A549 (cell line): Measurements from ENCODE around the gene ADCYAP1R1. TPM values are rescaled to one million over a fixed set of nuclear protein-coding genes. Genes with fewer than 3 reads are reported as not detected.

ENCODE experiments used
- ATAC-seq, 2 experiments: fragments of 200-7000 bp in 1 of 2; fragments of >200 bp in 1 of 2; cut with Nextera tagmentation in 1 of 2; cut with Tn5 transposase in 1 of 2; 3 replicates each; pipeline versions ENCODE4 v1.8.0 to v1.9.1; 2018 to 2020; ENCODE audit warnings: mild to moderate bottlenecking in 1 of 2, moderate library complexity in 1 of 2
- CTCF ChIA-PET: fragments of 300-600 bp; sonication (Branson Sonifier 250); formaldehyde crosslinking; extraction: SDS; loops from one replicate; lab custom pipeline; 2021; ENCODE audit warnings: antibody characterized with exemption, inconsistent platforms; lab: Yijun Ruan, JAX
- POLR2A ChIA-PET: fragments of 350-600 bp; formaldehyde crosslinking; extraction: SDS; loops from one replicate; lab custom pipeline; 2021; ENCODE audit warnings: antibody characterized with exemption, inconsistent platforms; lab: Yijun Ruan, JAX
- DNase-seq, 2 experiments: peaks; one replicate each; pipeline versions ENCODE4 v3.0.0 to v3.0.0-alpha.2; 2011 to 2016; ENCODE audit warnings: low read depth in 1 of 2, low spot score in 1 of 2
- FAIRE-seq: peaks from 2 replicates; lab custom pipeline; 2011; peaks lifted over from hg19 to GRCh38; lab: Jason Lieb, UNC
- H3K27ac ChIP-seq, 2 experiments: fragments of >200 bp; sonication (Bioruptor Twin); formaldehyde crosslinking; 3 replicates each; pipeline ENCODE4 v1.5.1; 2016 to 2017
- H3K4me1 ChIP-seq: fragments of >200 bp; sonication (Bioruptor Twin); formaldehyde crosslinking; 3 replicates; pipeline ENCODE4 v1.6.1; 2016
- H3K4me2 ChIP-seq: fragments of >200 bp; sonication (Bioruptor Twin); formaldehyde crosslinking; 3 replicates; pipeline ENCODE4 v1.6.1; 2016
- H3K4me3 ChIP-seq: fragments of >200 bp; sonication (Bioruptor Twin); formaldehyde crosslinking; 3 replicates; pipeline ENCODE4 v1.5.1; 2016
- H3K9me3 ChIP-seq: fragments of >200 bp; sonication (Bioruptor Twin); formaldehyde crosslinking; 3 replicates; pipeline ENCODE4 v1.6.1; 2016
- CEBPB ChIP-seq, 2 experiments: fragments of >200 bp in 1 of 2; sonication (Bioruptor Twin) in 1 of 2; formaldehyde crosslinking in 1 of 2; IDR thresholded peaks; 2 replicates each; pipeline ENCODE4 v1.6.1; 2012 to 2016
- CHD2 ChIP-seq: fragments of 150-350 bp; IDR thresholded peaks from 2 replicates; pipeline ENCODE4 v1.6.1; 2014; ENCODE audit warnings: low read length; ENCODE audit not compliant: partially characterized antibody
- CHD4 ChIP-seq: fragments of 200-600 bp; sonication (generic); IDR thresholded peaks from 2 replicates; pipeline ENCODE4 v1.6.1; 2016; ENCODE audit warnings: antibody characterized with exemption, mild to moderate bottlenecking, borderline replicate concordance
- EHF ChIP-seq: fragments of 250-450 bp; sonication (Bioruptor Pico); IDR thresholded peaks from 2 replicates; pipeline ENCODE4 v1.5.0; 2020; ENCODE audit warnings: mild to moderate bottlenecking
- ELK1 ChIP-seq: fragments of 150-350 bp; IDR thresholded peaks from 2 replicates; pipeline ENCODE4 v1.6.1; 2014; ENCODE audit warnings: low read depth, mild to moderate bottlenecking, low read length
- EP300 ChIP-seq, 2 experiments: fragments of >200 bp; sonication (Bioruptor Twin); formaldehyde crosslinking; IDR thresholded peaks; 2 replicates in 1 of 2; 3 replicates in 1 of 2; pipeline ENCODE4 v1.6.1; 2016 to 2017
- ESRRA ChIP-seq: fragments of 150-350 bp; IDR thresholded peaks from 2 replicates; pipeline ENCODE4 v1.6.1; 2014; ENCODE audit warnings: mild to moderate bottlenecking, low read length, borderline replicate concordance
- FOSB ChIP-seq: fragments of 250-450 bp; sonication (Bioruptor Pico); IDR thresholded peaks from 2 replicates; pipeline ENCODE4 v1.5.0; 2020; ENCODE audit warnings: mild to moderate bottlenecking, moderate library complexity
- FOXS1 ChIP-seq: fragments of 250-450 bp; sonication (Bioruptor Pico); IDR thresholded peaks from 2 replicates; pipeline ENCODE4 v1.5.0; 2020; ENCODE audit warnings: mild to moderate bottlenecking, moderate library complexity
- GATA3 ChIP-seq: IDR thresholded peaks from 2 replicates; pipeline ENCODE4 v1.6.1; 2012; ENCODE audit warnings: borderline replicate concordance
- HDAC2 ChIP-seq: fragments of 200-600 bp; sonication (generic); IDR thresholded peaks from 2 replicates; pipeline ENCODE4 v1.6.1; 2016
- HOXB5 ChIP-seq: fragments of 250-450 bp; sonication (Bioruptor Pico); IDR thresholded peaks from 2 replicates; pipeline ENCODE4 v1.5.0; 2020; ENCODE audit warnings: mild to moderate bottlenecking, moderate library complexity
- JUN ChIP-seq, 2 experiments: fragments of >200 bp; sonication (Bioruptor Twin); formaldehyde crosslinking; IDR thresholded peaks; 2 replicates in 1 of 2; 3 replicates in 1 of 2; pipeline ENCODE4 v1.6.1; 2016 to 2017
- JUNB ChIP-seq: fragments of >200 bp; sonication (Bioruptor Twin); formaldehyde crosslinking; IDR thresholded peaks from 2 replicates; pipeline ENCODE4 v1.6.1; 2016
- KDM1A ChIP-seq: fragments of 200-600 bp; sonication (generic); IDR thresholded peaks from 2 replicates; pipeline ENCODE4 v1.6.1; 2016; ENCODE audit warnings: low read depth, mild to moderate bottlenecking
- KDM5A ChIP-seq: fragments of 200-600 bp; sonication (generic); IDR thresholded peaks from 2 replicates; pipeline ENCODE4 v1.6.1; 2016; ENCODE audit warnings: antibody characterized with exemption, mild to moderate bottlenecking
- MAFK ChIP-seq: fragments of 450-650 bp; IDR thresholded peaks from 2 replicates; pipeline ENCODE4 v1.6.1; 2014; ENCODE audit not compliant: partially characterized antibody
- NPAS2 ChIP-seq: fragments of 250-450 bp; sonication (Bioruptor Pico); IDR thresholded peaks from 2 replicates; pipeline ENCODE4 v1.8.0; 2022; ENCODE audit warnings: mild to moderate bottlenecking, moderate library complexity, borderline replicate concordance
- PHF8 ChIP-seq: fragments of 200-600 bp; sonication (generic); IDR thresholded peaks from 2 replicates; pipeline ENCODE4 v1.6.1; 2016; ENCODE audit warnings: low read depth, mild to moderate bottlenecking, antibody characterized with exemption, moderate library complexity, borderline replicate concordance
- POLR2A ChIP-seq: IDR thresholded peaks from 2 replicates; pipeline ENCODE4 v1.6.1; 2012; ENCODE audit warnings: mild to moderate bottlenecking, low read length
- POLR2AphosphoS2 ChIP-seq: conservative IDR thresholded peaks from 2 replicates; pipeline ENCODE4 v1.6.1; 2012; ENCODE audit warnings: low read length, improper control_type of control experiment, inconsistent platforms
- RCOR1 ChIP-seq: fragments of 150-350 bp; IDR thresholded peaks from 2 replicates; pipeline ENCODE4 v1.6.1; 2014; ENCODE audit warnings: antibody characterized with exemption, low read length, low read depth
- RFX5 ChIP-seq: fragments of 450-650 bp; IDR thresholded peaks from 2 replicates; pipeline ENCODE4 v1.7.1; 2014; ENCODE audit warnings: antibody characterized with exemption, mild to moderate bottlenecking, moderate library complexity
- RNF2 ChIP-seq: fragments of 200-600 bp; sonication (generic); IDR thresholded peaks from 2 replicates; pipeline ENCODE4 v1.6.1; 2016; ENCODE audit warnings: low read depth, mild to moderate bottlenecking, antibody characterized with exemption, moderate library complexity, borderline replicate concordance
- ZC3H11A ChIP-seq: fragments of 450-650 bp; IDR thresholded peaks from 2 replicates; pipeline ENCODE4 v1.6.1; 2014; ENCODE audit warnings: antibody characterized with exemption, mild to moderate bottlenecking
- ZNF302 ChIP-seq: fragments of 250-450 bp; sonication (Bioruptor Pico); IDR thresholded peaks from 2 replicates; pipeline ENCODE4 v1.9.0; 2021; ENCODE audit warnings: inconsistent platforms, mild to moderate bottlenecking, moderate library complexity
- WGBS: methylation state at CpG from one replicate; pipeline ENCODE4 v1.1.6; 2017; ENCODE audit errors: missing lambda C conversion rate; 5-methylcytosine and 5-hydroxymethylcytosine counted together
- polyA plus RNA-seq, 4 experiments: library from polyadenylated mRNA; depleted of rRNA in 3 of 4; stranded (reverse); fragments of >200 nt; fragmentation: RNase III in 1 of 4; extraction: RNeasy Plus Mini Kit Qiagen cat#74134 plus additional on column Dnase treatment in 1 of 4; gene quantifications; 2 replicates in 3 of 4; 3 replicates in 1 of 4; pipeline ENCODE4 v1.2.3, GENCODE V29; 2011 to 2017
- TF ChIP-seq, protein P1 (sequence below): IDR thresholded peaks from 2 replicates; pipeline ENCODE4 v1.6.1; 2012
- TF ChIP-seq, protein P2 (sequence below): fragments of >200 bp; sonication (Bioruptor Twin); formaldehyde crosslinking; IDR thresholded peaks from 3 replicates; pipeline ENCODE4 v1.5.1; 2016
- TF ChIP-seq, protein P3 (sequence below): fragments of 450-650 bp; IDR thresholded peaks from 2 replicates; pipeline ENCODE4 v1.6.1; 2014; ENCODE audit warnings: antibody characterized with exemption

Gene ADCYAP1R1
- polyA plus RNA-seq, 2 of the 4 experiments (the other 2 are of a cell fraction), result 0.01 TPM; not detected in 1

GRCh38 chr7:31023877-31024276 lies 28.2 kb upstream of the ADCYAP1R1 start:
- ChIA-PET CTCF (interaction anchor here (1.2 to 1.7 kb wide), 3 partner anchors 40 to 98 kb away, joined by 3 to 6 read pairs (median 5); no protein-coding TSS in a partner anchor), POLR2A (no interaction called here)
- no peaks in the 10 kb centered on the region for H3K4me1 ChIP-seq
- no peak for TF ChIP-seq FOSB (CRISPR knock-in tag)
- TF ChIP-seq, protein P1, sequence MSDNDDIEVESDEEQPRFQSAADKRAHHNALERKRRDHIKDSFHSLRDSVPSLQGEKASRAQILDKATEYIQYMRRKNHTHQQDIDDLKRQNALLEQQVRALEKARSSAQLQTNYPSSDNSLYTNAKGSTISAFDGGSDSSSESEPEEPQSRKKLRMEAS, result no peak
- TF ChIP-seq ZC3H11A, result no peak
- TF ChIP-seq GATA3, result no peak
- no peak for TF ChIP-seq KDM5A
- no peaks in the 10 kb centered on the region for H3K9me3 ChIP-seq
- FAIRE-seq (no peak), ATAC-seq (no peak), DNase-seq (no peak)
- no peak overlapping the region for H3K4me3 ChIP-seq
- 53% methylated on average over 5 of the region's 5 CpGs for WGBS
- no peak overlapping the region for H3K27ac ChIP-seq
- no peak overlapping the region for H3K4me2 ChIP-seq

GRCh38 chr7:31027161-31027965 lies 24.7 kb upstream of the ADCYAP1R1 start:
- no peaks in the 10 kb centered on the region; the same call in 2 of the 3 replicates for H3K9me3 ChIP-seq
- ATAC-seq (no peak), FAIRE-seq (no peak), DNase-seq (no peak)
- no peaks in the 10 kb centered on the region for H3K4me1 ChIP-seq
- CTCF ChIA-PET, result interaction anchor here (0.6 to 1.5 kb wide), 5 partner anchors 43 to 1593 kb away, joined by 3 to 7 read pairs (median 4); no protein-coding TSS in a partner anchor
- no peak overlapping the region for H3K4me2 ChIP-seq
- no peak for TF ChIP-seq RNF2
- TF ChIP-seq, protein P1, result no peak
- no peak for TF ChIP-seq RCOR1
- no peak for TF ChIP-seq NPAS2 (CRISPR knock-in tag)
- TF ChIP-seq PHF8, result no peak
- no peak for TF ChIP-seq ZNF302 (CRISPR knock-in tag)
- TF ChIP-seq FOXS1, result no peak
- TF ChIP-seq ESRRA, result no peak
- no peak for TF ChIP-seq KDM5A
- TF ChIP-seq CHD4, result no peak
- no peak for TF ChIP-seq MAFK
- TF ChIP-seq JUN (IDR thresholded peaks at IDR 0.05), result no peak
- TF ChIP-seq, protein P2, sequence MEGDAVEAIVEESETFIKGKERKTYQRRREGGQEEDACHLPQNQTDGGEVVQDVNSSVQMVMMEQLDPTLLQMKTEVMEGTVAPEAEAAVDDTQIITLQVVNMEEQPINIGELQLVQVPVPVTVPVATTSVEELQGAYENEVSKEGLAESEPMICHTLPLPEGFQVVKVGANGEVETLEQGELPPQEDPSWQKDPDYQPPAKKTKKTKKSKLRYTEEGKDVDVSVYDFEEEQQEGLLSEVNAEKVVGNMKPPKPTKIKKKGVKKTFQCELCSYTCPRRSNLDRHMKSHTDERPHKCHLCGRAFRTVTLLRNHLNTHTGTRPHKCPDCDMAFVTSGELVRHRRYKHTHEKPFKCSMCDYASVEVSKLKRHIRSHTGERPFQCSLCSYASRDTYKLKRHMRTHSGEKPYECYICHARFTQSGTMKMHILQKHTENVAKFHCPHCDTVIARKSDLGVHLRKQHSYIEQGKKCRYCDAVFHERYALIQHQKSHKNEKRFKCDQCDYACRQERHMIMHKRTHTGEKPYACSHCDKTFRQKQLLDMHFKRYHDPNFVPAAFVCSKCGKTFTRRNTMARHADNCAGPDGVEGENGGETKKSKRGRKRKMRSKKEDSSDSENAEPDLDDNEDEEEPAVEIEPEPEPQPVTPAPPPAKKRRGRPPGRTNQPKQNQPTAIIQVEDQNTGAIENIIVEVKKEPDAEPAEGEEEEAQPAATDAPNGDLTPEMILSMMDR, result no peak
- no peak for TF ChIP-seq KDM1A
- TF ChIP-seq RFX5, result no peak
- no peak overlapping the region for H3K4me3 ChIP-seq
- no peak overlapping the region for H3K27ac ChIP-seq
- 65% methylated on average over 20 of the region's 20 CpGs for WGBS
- POLR2A ChIA-PET, result no interaction called here

DNA sequence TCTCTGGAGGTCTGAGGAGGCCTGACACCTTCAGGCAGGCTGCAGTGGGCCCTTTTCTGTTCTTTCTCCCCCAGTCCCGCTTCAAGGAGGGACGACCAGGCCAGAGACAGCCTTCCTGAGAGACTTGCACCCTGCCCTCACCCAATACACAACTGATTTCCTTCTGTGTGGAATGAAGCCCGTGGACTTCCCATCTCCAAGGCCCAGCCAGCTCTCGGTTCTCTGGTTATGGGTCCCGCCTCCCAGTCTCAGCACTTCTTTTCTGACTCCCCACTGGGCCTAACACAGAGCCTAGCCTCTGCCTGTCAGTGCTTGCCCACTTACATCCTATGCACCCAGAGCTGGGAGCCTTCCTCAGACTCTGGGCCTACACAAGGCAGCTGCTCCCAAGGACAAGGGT lies 24.1 kb upstream of the ADCYAP1R1 start:
- ATAC-seq, result no peak
- no peak for DNase-seq
- WGBS, result 30% methylated on average over 5 of the region's 5 CpGs
- no peaks in the 10 kb centered on the region; the same call in 2 of the 3 replicates for H3K9me3 ChIP-seq
- ChIA-PET POLR2A (no interaction called here), CTCF (interaction anchor here (0.6 to 1.5 kb wide), 2 partner anchors 43 to 1594 kb away, joined by 3 to 4 read pairs; no protein-coding TSS in a partner anchor)
- no peak overlapping the region for H3K4me2 ChIP-seq
- FAIRE-seq, result no peak
- no peak overlapping the region for H3K4me3 ChIP-seq
- no peaks in the 10 kb centered on the region for H3K4me1 ChIP-seq
- H3K27ac ChIP-seq, result no peak overlapping the region
- no peak for TF ChIP-seq HOXB5 (CRISPR knock-in tag)
- no peak for TF ChIP-seq CEBPB (IDR thresholded peaks at IDR 0.05)
- TF ChIP-seq POLR2A, result no peak
- TF ChIP-seq CHD2, result no peak
- no peak for TF ChIP-seq JUN (IDR thresholded peaks at IDR 0.05)
- no peak for TF ChIP-seq KDM1A
- TF ChIP-seq MAFK, result no peak
- no peak for TF ChIP-seq HDAC2
- TF ChIP-seq, protein P3, sequence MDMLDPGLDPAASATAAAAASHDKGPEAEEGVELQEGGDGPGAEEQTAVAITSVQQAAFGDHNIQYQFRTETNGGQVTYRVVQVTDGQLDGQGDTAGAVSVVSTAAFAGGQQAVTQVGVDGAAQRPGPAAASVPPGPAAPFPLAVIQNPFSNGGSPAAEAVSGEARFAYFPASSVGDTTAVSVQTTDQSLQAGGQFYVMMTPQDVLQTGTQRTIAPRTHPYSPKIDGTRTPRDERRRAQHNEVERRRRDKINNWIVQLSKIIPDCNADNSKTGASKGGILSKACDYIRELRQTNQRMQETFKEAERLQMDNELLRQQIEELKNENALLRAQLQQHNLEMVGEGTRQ, result no peak
- TF ChIP-seq ELK1, result no peak
- TF ChIP-seq POLR2AphosphoS2, result no peak
- TF ChIP-seq RNF2, result no peak
- TF ChIP-seq EHF, result no peak
- TF ChIP-seq GATA3, result no peak
- TF ChIP-seq, protein P1, result no peak
- no peak for TF ChIP-seq JUNB
- TF ChIP-seq ZC3H11A, result no peak
- no peak for TF ChIP-seq RFX5
- no peak for TF ChIP-seq EP300 (IDR thresholded peaks at IDR 0.05)
